Neural crest cell (in vitro differentiated cells): ENCODE data around the gene ZNF157. TPM values are rescaled to one million over a fixed set of nuclear protein-coding genes. Genes with fewer than 3 reads are reported as not detected.

ENCODE experiments used
- DNase-seq: peaks from one replicate; pipeline ENCODE4 v3.0.0; 2021; ENCODE audit warnings: low read depth, mixed read lengths, low spot score
- H3K27ac Mint-ChIP-seq: one replicate; pipeline ENCODE4 v1.8.0; 2021; ENCODE audit warnings: mild to moderate bottlenecking, mixed read lengths; ENCODE audit not compliant: unreplicated experiment
- H3K27me3 Mint-ChIP-seq: 2 replicates; pipeline ENCODE4 v1.8.0; 2021; ENCODE audit warnings: low read depth, mild to moderate bottlenecking, mixed read lengths
- H3K36me3 Mint-ChIP-seq: 2 replicates; pipeline ENCODE4 v1.8.0; 2021; ENCODE audit warnings: low read depth, mild to moderate bottlenecking, mixed read lengths
- H3K4me1 Mint-ChIP-seq: 2 replicates; pipeline ENCODE4 v1.8.0; 2021; ENCODE audit warnings: mixed read lengths
- H3K4me3 Mint-ChIP-seq: one replicate; pipeline ENCODE4 v1.8.0; 2021; ENCODE audit warnings: mild to moderate bottlenecking, mixed read lengths
- H3K9me3 Mint-ChIP-seq: 2 replicates; pipeline ENCODE4 v1.8.0; 2021; ENCODE audit warnings: mixed read lengths
- CTCF ChIP-seq: fragments of 200-600 bp; sonication (generic); conservative IDR thresholded peaks from 2 replicates; pipeline ENCODE4 v1.5.0; 2021; ENCODE audit warnings: antibody characterized with exemption, mild to moderate bottlenecking
- total RNA-seq: library from RNA; stranded (reverse); gene quantifications from 2 replicates; pipeline ENCODE4 v1.2.1, GENCODE V29; 2021

ZNF157 gene
- total RNA-seq, 1 donor from 2014 or later, result 1.9 TPM

GRCh38 chrX:47358387-47359065 lies 11.9 kb upstream of the ZNF157 start:
- Mint-ChIP-seq H3K27ac (peak overlapping the region; percentile 75), H3K36me3 (no peaks in the 10 kb centered on the region), H3K27me3 (no peaks in the 10 kb centered on the region), H3K4me1 (peaks cover 19% of the 10 kb centered on the region), H3K4me3 (no peak overlapping the region), H3K9me3 (peaks cover 5% of the 10 kb centered on the region)
- TF ChIP-seq CTCF, result no peak
- DNase-seq, result no peak

GRCh38 chrX:47360423-47361179 lies 9.8 kb upstream of the ZNF157 start:
- H3K27ac Mint-ChIP-seq, result no peak overlapping the region
- no peak for DNase-seq
- no peak for TF ChIP-seq CTCF
- H3K9me3 Mint-ChIP-seq, result peaks cover 4% of the 10 kb centered on the region
- no peaks in the 10 kb centered on the region for H3K27me3 Mint-ChIP-seq
- no peaks in the 10 kb centered on the region for H3K36me3 Mint-ChIP-seq
- no peak overlapping the region for H3K4me3 Mint-ChIP-seq
- H3K4me1 Mint-ChIP-seq, result peaks cover 23% of the 10 kb centered on the region

- peak; percentile 54 for DNase-seq
- peaks cover 4% of the 10 kb centered on the region for H3K9me3 Mint-ChIP-seq
- peak overlapping the region; percentile 88 for H3K4me3 Mint-ChIP-seq
- peaks cover 33% of the 10 kb centered on the region for H3K4me1 Mint-ChIP-seq
- no peaks in the 10 kb centered on the region for H3K27me3 Mint-ChIP-seq
- TF ChIP-seq CTCF, result no peak
- no peaks in the 10 kb centered on the region for H3K36me3 Mint-ChIP-seq
- peak overlapping the region; percentile 93 for H3K27ac Mint-ChIP-seq
Observed at GRCh38 chrX:47361538-47362511, 8.6 kb upstream of the ZNF157 start.

- peak; percentile 67 for DNase-seq
- H3K27me3 Mint-ChIP-seq, result no peaks in the 10 kb centered on the region
- H3K27ac Mint-ChIP-seq, result peak overlapping the region; percentile 71
- H3K9me3 Mint-ChIP-seq, result peaks cover 4% of the 10 kb centered on the region
- peaks cover 2% of the 10 kb centered on the region for H3K36me3 Mint-ChIP-seq
- H3K4me1 Mint-ChIP-seq, result peaks cover 35% of the 10 kb centered on the region
- H3K4me3 Mint-ChIP-seq, result peak overlapping the region; percentile 93
- no peak for TF ChIP-seq CTCF
Observed at GRCh38 chrX:47366041-47366722, 4.2 kb upstream of the ZNF157 start.

- Mint-ChIP-seq H3K27ac (no peak overlapping the region), H3K9me3 (no peaks in the 10 kb centered on the region), H3K4me3 (no peak overlapping the region), H3K36me3 (peaks cover 2% of the 10 kb centered on the region), H3K27me3 (no peaks in the 10 kb centered on the region), H3K4me1 (no peaks in the 10 kb centered on the region)
- no peak for TF ChIP-seq CTCF
- DNase-seq, result no peak
Observed at GRCh38 chrX:47373198-47373597, 2.8 kb downstream of the ZNF157 start.
